ENCODE measurements around the gene PIBF1. TPM values are rescaled to one million over a fixed set of nuclear protein-coding genes. Genes with fewer than 3 reads are reported as not detected.
A peak's percentile ranks its signal among the peaks of the same experiment; 100 is the strongest.

PIBF1 gene
- total RNA-seq, 2 experiments from 2014 or later: 19.1 to 21.8 TPM

GRCh38 chr13:73057284-73058063, 275.5 kb downstream of the PIBF1 start:
- Mint-ChIP-seq H3K9me3 (no peaks in the 10 kb centered on the region), H3K36me3 (ENCODE audit: low read depth) (peaks cover 2% of the 10 kb centered on the region), H3K4me3 (no peak overlapping the region), H3K4me1 (peaks cover 21% of the 10 kb centered on the region), H3K27me3 (peaks cover 44% of the 10 kb centered on the region), H3K27ac (no peak overlapping the region)
- ChIA-PET CTCF (interaction anchor here (0.7 to 1.8 kb wide), 3 partner anchors 18 to 660 kb away, joined by 3 to 6 read pairs (median 3); no protein-coding TSS in a partner anchor), POLR2A (interaction anchor here (1.6 kb wide), 1 partner anchor 645 kb away, joined by 7 read pairs; no protein-coding TSS in a partner anchor)
- no peak for DNase-seq

GRCh38 chr13:73058064-73058313, 276.1 kb downstream of the PIBF1 start:
- ChIA-PET POLR2A (interaction anchor here (0.7 to 1.7 kb wide), 5 partner anchors 11 to 645 kb away, joined by 3 to 7 read pairs (median 4); no protein-coding TSS in a partner anchor), CTCF (interaction anchor here (0.6 to 1.8 kb wide), 5 partner anchors 58 to 660 kb away, joined by 3 to 6 read pairs (median 3); no protein-coding TSS in a partner anchor)
- no peak for DNase-seq
- no peak overlapping the region for H3K27ac Mint-ChIP-seq
- H3K9me3 Mint-ChIP-seq: no peaks in the 10 kb centered on the region
- peaks cover 44% of the 10 kb centered on the region for H3K27me3 Mint-ChIP-seq
- H3K4me3 Mint-ChIP-seq: peak overlapping the region; percentile 79
- peaks cover 2% of the 10 kb centered on the region for H3K36me3 Mint-ChIP-seq (ENCODE audit: low read depth)
- H3K4me1 Mint-ChIP-seq: peaks cover 21% of the 10 kb centered on the region

GRCh38 chr13:73058432-73058735, 276.5 kb downstream of the PIBF1 start:
- Mint-ChIP-seq H3K27ac (no peak overlapping the region), H3K36me3 (ENCODE audit: low read depth) (peaks cover 2% of the 10 kb centered on the region), H3K4me1 (peaks cover 21% of the 10 kb centered on the region), H3K4me3 (peak overlapping the region; percentile 79), H3K27me3 (peaks cover 44% of the 10 kb centered on the region), H3K9me3 (no peaks in the 10 kb centered on the region)
- DNase-seq: no peak
- CTCF ChIA-PET: interaction anchor here (0.6 to 1.8 kb wide), 5 partner anchors 58 to 659 kb away, joined by 3 to 6 read pairs (median 3); no protein-coding TSS in a partner anchor
- POLR2A ChIA-PET: interaction anchor here (0.7 to 1.7 kb wide), 5 partner anchors 11 to 645 kb away, joined by 3 to 7 read pairs (median 4); no protein-coding TSS in a partner anchor

GRCh38 chr13:73058736-73059459, 277.0 kb downstream of the PIBF1 start, which contains the start of gene KLF5:
Gene KLF5 (plus strand): TSS chr13:73059005. CDS start chr13:73059328, 323 bp downstream.
- CTCF ChIA-PET: interaction anchor here (0.6 to 1.8 kb wide), 9 partner anchors 11 to 659 kb away, joined by 3 to 6 read pairs (median 3); no protein-coding TSS in a partner anchor
- peak within 1 kb of the TSS; percentile 67 for H3K27ac Mint-ChIP-seq
- peak; percentile 97 for DNase-seq
- peaks cover 21% of the 10 kb centered on the region for H3K4me1 Mint-ChIP-seq
- no peaks in the 10 kb centered on the region for H3K9me3 Mint-ChIP-seq
- peaks cover 2% of the 10 kb centered on the region for H3K36me3 Mint-ChIP-seq (ENCODE audit: low read depth)
- POLR2A ChIA-PET: interaction anchor here (0.7 to 1.7 kb wide), 7 partner anchors 10 to 644 kb away, joined by 3 to 7 read pairs (median 3); no protein-coding TSS in a partner anchor
- peak within 1 kb of the TSS; percentile 79 for H3K4me3 Mint-ChIP-seq
- H3K27me3 Mint-ChIP-seq: peaks cover 44% of the 10 kb centered on the region

- H3K9me3 Mint-ChIP-seq: no peaks in the 10 kb centered on the region
- peaks cover 42% of the 10 kb centered on the region for H3K27me3 Mint-ChIP-seq
- ChIA-PET CTCF (interaction anchor here (0.6 to 1.8 kb wide), 9 partner anchors 10 to 651 kb away, joined by 3 to 6 read pairs (median 4); no protein-coding TSS in a partner anchor), POLR2A (interaction anchor here (0.9 to 1.7 kb wide), 4 partner anchors 13 to 643 kb away, joined by 3 to 7 read pairs (median 3); no protein-coding TSS in a partner anchor)
- H3K27ac Mint-ChIP-seq: no peak overlapping the region
- H3K4me3 Mint-ChIP-seq: peak overlapping the region; percentile 76
- peaks cover 2% of the 10 kb centered on the region for H3K36me3 Mint-ChIP-seq (ENCODE audit: low read depth)
- DNase-seq: peak; percentile 51
- peaks cover 21% of the 10 kb centered on the region for H3K4me1 Mint-ChIP-seq
These were observed 277.7 kb downstream of the PIBF1 start for GRCh38 chr13:73059460-73060250.

- Mint-ChIP-seq H3K27me3 (peaks cover 38% of the 10 kb centered on the region), H3K27ac (no peak overlapping the region), H3K36me3 (ENCODE audit: low read depth) (peaks cover 2% of the 10 kb centered on the region), H3K9me3 (no peaks in the 10 kb centered on the region), H3K4me3 (peak overlapping the region; percentile 76), H3K4me1 (peaks cover 21% of the 10 kb centered on the region)
- ChIA-PET CTCF (interaction anchor here (0.6 to 1.2 kb wide), 4 partner anchors 135 to 642 kb away, joined by 3 to 6 read pairs (median 4); no protein-coding TSS in a partner anchor), POLR2A (no interaction called here)
- DNase-seq: no peak
These were observed 278.6 kb downstream of the PIBF1 start for GRCh38 chr13:73060251-73061160.

- Mint-ChIP-seq H3K27me3 (peaks cover 32% of the 10 kb centered on the region), H3K4me3 (no peak overlapping the region), H3K27ac (no peak overlapping the region), H3K4me1 (peaks cover 21% of the 10 kb centered on the region), H3K9me3 (no peaks in the 10 kb centered on the region), H3K36me3 (ENCODE audit: low read depth) (peaks cover 2% of the 10 kb centered on the region)
- ChIA-PET CTCF (no interaction called here), POLR2A (no interaction called here)
- DNase-seq: no peak
These were observed 279.5 kb downstream of the PIBF1 start for GRCh38 chr13:73061473-73061872.

- H3K27me3 Mint-ChIP-seq: peaks cover 31% of the 10 kb centered on the region
- H3K4me3 Mint-ChIP-seq: no peak overlapping the region
- no peak overlapping the region for H3K27ac Mint-ChIP-seq
- ChIA-PET CTCF (interaction anchor here (0.6 to 0.9 kb wide), 2 partner anchors 15 to 669 kb away, joined by 3 read pairs; no protein-coding TSS in a partner anchor), POLR2A (interaction anchor here (0.5 kb wide), 1 partner anchor 27 kb away, joined by 3 read pairs; no protein-coding TSS in a partner anchor)
- H3K4me1 Mint-ChIP-seq: peaks cover 21% of the 10 kb centered on the region
- peaks cover 2% of the 10 kb centered on the region for H3K36me3 Mint-ChIP-seq (ENCODE audit: low read depth)
- no peaks in the 10 kb centered on the region for H3K9me3 Mint-ChIP-seq
- no peak for DNase-seq
These were observed 279.9 kb downstream of the PIBF1 start for GRCh38 chr13:73061876-73062275.

- H3K27me3 Mint-ChIP-seq: peaks cover 26% of the 10 kb centered on the region
- ChIA-PET POLR2A (interaction anchor here (0.5 kb wide), 1 partner anchor 28 kb away, joined by 3 read pairs; no protein-coding TSS in a partner anchor), CTCF (interaction anchor here (0.6 to 0.9 kb wide), 2 partner anchors 16 to 669 kb away, joined by 3 read pairs; no protein-coding TSS in a partner anchor)
- H3K27ac Mint-ChIP-seq: no peak overlapping the region
- peaks cover 21% of the 10 kb centered on the region for H3K4me1 Mint-ChIP-seq
- no peaks in the 10 kb centered on the region for H3K9me3 Mint-ChIP-seq
- H3K4me3 Mint-ChIP-seq: no peak overlapping the region
- peaks cover 3% of the 10 kb centered on the region for H3K36me3 Mint-ChIP-seq (ENCODE audit: low read depth)
- DNase-seq: no peak
These were observed 280.5 kb downstream of the PIBF1 start for GRCh38 chr13:73062468-73062867.

- Mint-ChIP-seq H3K27ac (no peak overlapping the region), H3K4me3 (no peak overlapping the region), H3K4me1 (peaks cover 19% of the 10 kb centered on the region), H3K9me3 (no peaks in the 10 kb centered on the region), H3K27me3 (peaks cover 19% of the 10 kb centered on the region), H3K36me3 (ENCODE audit: low read depth) (peaks cover 5% of the 10 kb centered on the region)
- CTCF ChIA-PET: no interaction called here
- POLR2A ChIA-PET: no interaction called here
- no peak for DNase-seq
These were observed 281.2 kb downstream of the PIBF1 start for GRCh38 chr13:73063166-73063565.

- ChIA-PET CTCF (no interaction called here), POLR2A (no interaction called here)
- Mint-ChIP-seq H3K27me3 (peaks cover 8% of the 10 kb centered on the region), H3K4me1 (peaks cover 9% of the 10 kb centered on the region), H3K4me3 (no peak overlapping the region), H3K9me3 (no peaks in the 10 kb centered on the region), H3K36me3 (ENCODE audit: low read depth) (peaks cover 5% of the 10 kb centered on the region), H3K27ac (no peak overlapping the region)
- DNase-seq: no peak
These were observed 283.1 kb downstream of the PIBF1 start for GRCh38 chr13:73065036-73065435.
